Fibroblast of peridontal ligament (primary cell): ENCODE measurements around the gene SACS.
"Not testable (repeated sequence)": the region's sequence is repeated elsewhere in the genome, so short reads cannot be mapped to it uniquely, and the experiment has no call there.

Experiments used
- DNase-seq: peaks from one replicate; pipeline ENCODE4 v3.0.0-alpha.2; 2010; ENCODE audit errors: extremely low read depth

SACS gene

GRCh38 chr13:23455401-23456185 lies 22.1 kb upstream of the SACS start:
- no peak for DNase-seq

DNA sequence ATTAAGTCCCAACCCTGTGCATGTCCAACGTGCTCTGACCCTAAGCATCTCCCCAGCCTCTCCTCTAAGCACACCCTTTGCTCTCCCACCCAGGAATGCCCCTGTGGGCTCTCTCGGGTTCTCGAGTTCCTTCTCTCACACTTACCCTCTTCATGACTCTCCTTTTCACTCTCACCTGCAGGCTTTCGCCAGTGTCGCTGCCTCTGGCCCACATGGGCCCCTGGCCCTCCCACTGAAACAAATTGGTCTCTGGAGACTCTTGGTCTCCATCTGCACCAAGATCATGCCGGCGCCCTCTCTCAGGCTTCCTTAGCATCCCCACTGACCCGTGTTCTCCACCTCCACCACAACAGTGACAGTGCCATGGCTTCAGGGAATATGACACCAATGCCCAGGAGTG lies 19.6 kb upstream of the SACS start:
- DNase-seq, result no peak

- DNase-seq, result no peak
Observed at GRCh38 chr13:23450340-23451046, 17.0 kb upstream of the SACS start.

GRCh38 chr13:23449398-23450162 lies 16.1 kb upstream of the SACS start:
- DNase-seq, result no peak

GRCh38 chr13:23447927-23448326 lies 14.4 kb upstream of the SACS start:
- DNase-seq, result peak; percentile 91

DNA sequence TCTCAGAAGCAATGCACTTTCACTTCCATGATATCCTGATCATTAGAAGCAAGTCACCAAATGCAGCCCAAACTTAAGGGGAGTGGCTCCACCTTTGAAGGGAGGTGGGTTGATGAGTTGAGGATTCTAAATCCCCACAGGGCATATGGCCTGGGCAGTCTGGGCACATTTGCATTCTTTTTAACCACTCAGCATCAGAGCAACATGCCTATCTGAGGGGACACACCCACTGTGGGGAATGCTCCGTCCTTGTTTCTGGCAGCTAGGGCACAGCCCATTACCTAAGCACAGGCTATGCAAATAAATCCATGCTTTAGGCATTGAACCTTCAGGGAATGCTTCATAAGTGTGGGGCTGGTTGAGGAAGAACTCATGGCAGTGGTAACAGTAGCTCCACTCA lies 12.3 kb upstream of the SACS start:
- no peak for DNase-seq

GRCh38 chr13:23443878-23444277 lies 10.4 kb upstream of the SACS start:
- no peak for DNase-seq

DNA sequence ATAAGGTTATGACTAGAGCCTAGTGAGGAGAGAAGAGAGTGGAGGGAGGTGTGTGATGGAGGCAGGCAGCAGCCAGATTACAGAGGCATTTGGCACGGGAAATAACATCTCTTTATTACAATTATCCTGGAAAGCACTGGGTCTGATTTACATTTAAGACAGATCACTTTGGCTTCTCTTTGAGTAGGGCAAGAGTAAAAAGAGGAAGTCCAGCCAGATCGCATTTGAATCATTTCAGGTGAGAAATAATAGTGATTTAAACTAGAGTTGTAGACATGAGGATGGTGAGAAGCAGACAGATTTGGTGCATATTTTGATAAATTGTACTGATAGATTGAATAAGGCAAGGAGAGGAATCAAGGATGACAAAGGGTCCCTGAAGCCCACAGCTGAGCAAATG lies 9.6 kb upstream of the SACS start:
- no peak for DNase-seq

GRCh38 chr13:23440821-23441618 lies 7.5 kb upstream of the SACS start:
- DNase-seq, result no peak

DNA sequence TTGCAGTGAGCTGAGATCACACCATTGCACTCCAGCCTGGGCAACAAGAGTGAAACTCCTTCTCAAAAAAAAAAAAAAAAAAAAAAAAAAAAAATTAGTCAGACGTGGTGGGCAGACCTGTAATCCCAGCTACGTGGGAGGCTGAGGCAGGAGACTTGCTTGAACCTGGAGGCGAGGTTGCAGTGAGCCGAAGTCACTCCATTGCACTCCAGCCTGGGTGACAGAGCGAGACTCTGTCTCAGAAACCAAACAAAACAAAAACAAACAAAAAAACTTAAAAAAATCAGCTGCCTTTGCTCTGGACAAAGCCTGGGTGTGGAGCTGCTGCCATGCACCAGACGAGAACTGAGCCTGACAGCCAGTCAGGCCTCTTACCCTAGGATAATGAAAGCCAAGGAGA lies 6.8 kb upstream of the SACS start:
- DNase-seq, result not testable (repeated sequence)

GRCh38 chr13:23437916-23438315 lies 4.4 kb upstream of the SACS start:
- DNase-seq, result no peak

- DNase-seq, result no peak
Observed at GRCh38 chr13:23436680-23437079, 3.2 kb upstream of the SACS start.

DNA sequence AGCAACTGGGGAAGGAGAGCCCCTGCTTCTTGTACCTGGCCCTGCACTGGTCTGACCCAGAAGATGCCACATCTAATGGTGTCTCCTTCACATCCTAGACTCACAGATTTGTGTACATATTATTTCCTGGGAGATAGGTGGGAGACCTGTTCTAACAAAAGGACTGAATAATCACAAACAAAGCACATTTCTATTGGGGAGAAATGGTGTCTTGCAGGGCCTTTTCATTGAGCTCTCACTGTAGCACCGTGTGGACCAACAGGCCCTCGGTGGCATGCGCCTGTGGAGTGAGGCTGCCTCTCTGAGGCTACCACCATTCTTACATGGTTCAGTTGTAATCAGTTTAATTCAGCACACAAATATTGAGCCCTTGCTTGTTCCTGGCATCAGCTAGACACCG lies 989 bp upstream of the SACS start:
- no peak for DNase-seq

DNA sequence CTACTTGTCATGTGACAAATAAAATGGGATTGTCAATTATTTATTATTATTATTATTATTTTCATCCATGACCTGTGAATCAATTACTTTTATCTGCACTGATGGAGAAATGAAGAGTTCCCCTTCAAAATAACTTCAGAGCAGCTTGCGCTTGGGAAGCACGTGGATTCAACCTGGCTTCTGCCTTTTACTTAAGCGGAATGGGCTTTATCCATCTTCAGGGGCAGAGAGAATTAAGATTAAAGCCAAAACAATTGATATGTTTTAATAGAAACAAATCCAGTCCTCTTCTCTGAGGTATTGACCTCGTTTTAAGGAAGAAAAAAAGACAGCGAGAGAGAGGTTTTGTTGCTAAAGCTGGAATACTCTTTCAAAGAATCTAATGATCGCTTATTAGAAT lies 876 bp downstream of the SACS start:
- no peak for DNase-seq

GRCh38 chr13:23430664-23431063 lies 2.8 kb downstream of the SACS start:
- no peak for DNase-seq

- peak; percentile 39 for DNase-seq
Observed at GRCh38 chr13:23427881-23428528, 5.5 kb downstream of the SACS start.

DNA sequence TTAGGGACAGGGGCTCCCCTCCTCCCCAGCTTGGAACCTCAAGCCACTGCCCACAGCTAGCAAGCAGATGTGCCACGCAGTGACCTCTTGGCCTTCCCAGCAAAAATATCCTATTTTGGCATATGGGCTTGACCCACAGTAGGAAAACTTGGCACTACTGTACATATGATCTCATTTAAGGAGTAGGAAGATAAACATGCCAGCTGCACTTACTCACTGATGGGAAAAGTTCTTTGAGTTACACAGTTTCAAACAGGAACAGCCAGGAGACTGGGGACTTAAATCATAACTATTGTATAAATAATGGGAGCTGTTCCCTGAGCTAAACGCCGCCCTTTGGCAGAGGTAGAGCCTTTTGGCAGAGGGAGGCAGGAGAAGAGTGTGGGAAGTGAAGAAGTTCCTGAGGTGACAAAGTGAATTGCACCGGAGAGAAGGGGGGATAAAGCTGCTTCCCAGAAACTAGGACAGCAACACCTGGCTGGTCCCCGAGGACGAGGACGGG lies 6.1 kb downstream of the SACS start:
- peak; percentile 94 for DNase-seq

- no peak for DNase-seq
Observed at GRCh38 chr13:23421596-23421995, 11.9 kb downstream of the SACS start.

DNA sequence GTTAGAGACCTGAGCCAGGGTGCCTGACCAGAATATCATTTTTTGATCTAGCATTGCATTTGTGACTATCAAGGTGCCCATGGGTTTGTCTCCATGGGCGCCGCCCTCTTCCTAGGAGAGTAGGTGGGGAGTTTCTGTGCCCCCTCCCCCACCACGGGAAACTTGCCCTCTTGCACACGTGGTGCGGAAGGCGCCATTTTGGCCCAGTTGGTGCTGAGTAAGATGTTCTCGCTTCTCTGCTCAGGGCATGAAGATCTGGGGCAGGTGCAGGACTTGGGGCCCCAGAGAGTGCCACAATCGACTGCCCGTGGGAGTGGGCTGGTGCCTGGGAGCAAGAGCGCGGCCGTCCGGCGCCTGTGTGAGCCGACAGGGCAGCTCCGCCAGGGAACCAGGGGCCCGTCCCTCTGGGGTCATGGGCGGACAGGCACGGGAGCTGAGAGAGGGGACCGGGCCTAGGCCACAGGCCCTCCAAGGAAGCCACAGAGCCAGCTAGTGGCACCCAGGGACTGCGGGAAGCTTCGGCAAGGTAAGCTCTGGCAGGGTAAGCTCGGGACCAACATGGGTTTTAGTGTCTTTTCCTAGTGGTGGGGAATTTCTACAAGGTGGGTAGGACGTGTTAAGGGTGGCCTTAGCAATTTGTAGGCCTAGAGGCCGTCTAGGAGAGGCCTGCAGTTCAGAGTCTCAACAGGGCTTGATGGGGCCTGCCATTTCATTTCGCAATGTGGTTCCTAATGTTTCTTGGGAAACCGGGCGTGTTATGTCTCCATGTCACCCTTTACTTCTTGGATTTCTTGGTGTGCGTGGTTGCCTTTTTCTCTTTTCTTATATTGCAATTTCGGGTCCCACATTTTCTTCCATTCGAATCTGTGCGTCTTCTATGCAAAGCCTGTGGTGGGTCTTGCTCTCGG lies 14.5 kb downstream of the SACS start:
- DNase-seq, result no peak

GRCh38 chr13:23414682-23415081 lies 18.8 kb downstream of the SACS start:
- DNase-seq, result no peak
